ENCODE results near the gene HSPA14.
"Not testable (repeated sequence)": the region's sequence is repeated elsewhere in the genome, so short reads cannot be mapped to it uniquely, and the experiment has no call there.

Gene HSPA14

GRCh38 chr10:14837757-14838581 lies at the start of gene HSPA14, which contains the start of the genes CDNF and MSANTD7:
Gene HSPA14, plus strand, starts transcription at chr10:14838306. Its CDS starts 97 bp downstream, at chr10:14838403.
Gene CDNF, minus strand, starts transcription at chr10:14838037. Its CDS starts 91 bp downstream, at chr10:14837946.
Gene MSANTD7, plus strand, starts transcription at chr10:14838306. Its CDS starts 3,979 bp downstream, at chr10:14842285.
- DNase-seq = peak; percentile 97

GRCh38 chr10:14798636-14799035 lies 39.5 kb upstream of the HSPA14 start:
- no peak for DNase-seq

GRCh38 chr10:14800397-14800796 lies 37.7 kb upstream of the HSPA14 start:
- no peak for DNase-seq

GRCh38 chr10:14801723-14802122 lies 36.4 kb upstream of the HSPA14 start:
- DNase-seq = no peak

GRCh38 chr10:14803827-14804226 lies 34.3 kb upstream of the HSPA14 start:
- no peak for DNase-seq

- DNase-seq = no peak
Measured at GRCh38 chr10:14806318-14806717, 31.8 kb upstream of the HSPA14 start.

- DNase-seq = no peak
Measured at GRCh38 chr10:14810969-14811953, 26.8 kb upstream of the HSPA14 start.

- DNase-seq = no peak
Measured at GRCh38 chr10:14812271-14812670, 25.8 kb upstream of the HSPA14 start.

GRCh38 chr10:14815681-14816080 lies 22.4 kb upstream of the HSPA14 start:
- DNase-seq = no peak

GRCh38 chr10:14816717-14817116 lies 21.4 kb upstream of the HSPA14 start:
- DNase-seq = not testable (repeated sequence)

- no peak for DNase-seq
Measured at GRCh38 chr10:14820010-14820774, 17.9 kb upstream of the HSPA14 start.

GRCh38 chr10:14820775-14821154 lies 17.3 kb upstream of the HSPA14 start:
- DNase-seq = no peak

GRCh38 chr10:14821635-14822375 lies 16.3 kb upstream of the HSPA14 start:
- no peak for DNase-seq

- DNase-seq = no peak
Measured at GRCh38 chr10:14822879-14823755, 15.0 kb upstream of the HSPA14 start.

GRCh38 chr10:14823966-14824365 lies 14.1 kb upstream of the HSPA14 start:
- no peak for DNase-seq

- DNase-seq = no peak
Measured at GRCh38 chr10:14826076-14826829, 11.9 kb upstream of the HSPA14 start.

GRCh38 chr10:14833106-14833505 lies 5.0 kb upstream of the HSPA14 start:
- DNase-seq = no peak

- DNase-seq = no peak
Measured at GRCh38 chr10:14836208-14836607, 1.9 kb upstream of the HSPA14 start.

- peak; percentile 54 for DNase-seq
Measured at GRCh38 chr10:14837003-14837756, 926 bp upstream of the HSPA14 start.

All from SHP77 treated with DMSO at 0.1 percent for 48 hours (cell line).